A172 (cell line): ENCODE data around the gene ARF4. TPM values are rescaled to one million over a fixed set of nuclear protein-coding genes. Genes with fewer than 3 reads are reported as not detected.
"Not testable (repeated sequence)": the region's sequence is repeated elsewhere in the genome, so short reads cannot be mapped to it uniquely, and the experiment has no call there.

ENCODE experiments used
- DNase-seq: peaks from one replicate; pipeline ENCODE4 v3.0.0-alpha.2; 2015; ENCODE audit warnings: low spot score
- total RNA-seq: library from RNA; depleted of rRNA; stranded (reverse); fragments of >200 nt; shearing (Covaris generic); gene quantifications from 2 replicates; pipeline ENCODE4 v1.2.3, GENCODE V29; 2014; rRNA removed

Gene ARF4
- 197 and 254 TPM in 2 replicates for total RNA-seq

GRCh38 chr3:57597127-57597923 is at the start of gene ARF4:
ARF4 (minus strand) TSS chr3:57597344; CDS start chr3:57597140, 204 bp downstream.
- DNase-seq, result peak; percentile 98

GRCh38 chr3:57646723-57647122 is 49.6 kb upstream of the ARF4 start:
- DNase-seq, result peak; percentile 12

GRCh38 chr3:57644740-57645139 is 47.6 kb upstream of the ARF4 start:
- DNase-seq, result no peak

- DNase-seq, result no peak
These were observed 40.2 kb upstream of the ARF4 start for GRCh38 chr3:57637391-57637790.

- DNase-seq, result not testable (repeated sequence)
These were observed 37.1 kb upstream of the ARF4 start for GRCh38 chr3:57634259-57634658.

GRCh38 chr3:57627976-57628375 is 30.8 kb upstream of the ARF4 start:
- DNase-seq, result no peak

GRCh38 chr3:57624801-57625200 is 27.7 kb upstream of the ARF4 start:
- no peak for DNase-seq

- no peak for DNase-seq
These were observed 25.2 kb upstream of the ARF4 start for GRCh38 chr3:57622362-57622761.

GRCh38 chr3:57617739-57618138 is 20.6 kb upstream of the ARF4 start:
- no peak for DNase-seq

GRCh38 chr3:57616233-57616632 is 19.1 kb upstream of the ARF4 start:
- no peak for DNase-seq

GRCh38 chr3:57611870-57612269 is 14.7 kb upstream of the ARF4 start:
- DNase-seq, result not testable (repeated sequence)

- DNase-seq, result no peak
These were observed 8.5 kb upstream of the ARF4 start for GRCh38 chr3:57605683-57606082.

- no peak for DNase-seq
These were observed 7.8 kb upstream of the ARF4 start for GRCh38 chr3:57604971-57605370.

- DNase-seq, result no peak
These were observed 3.1 kb upstream of the ARF4 start for GRCh38 chr3:57600195-57600594.

- DNase-seq, result peak; percentile 18
These were observed 1.7 kb upstream of the ARF4 start for GRCh38 chr3:57598765-57599360.

- DNase-seq, result peak; percentile 82
These were observed 533 bp downstream of the ARF4 start for GRCh38 chr3:57596495-57597126.

- no peak for DNase-seq
These were observed 2.6 kb downstream of the ARF4 start for GRCh38 chr3:57594576-57594975.

- no peak for DNase-seq
These were observed 3.0 kb downstream of the ARF4 start for GRCh38 chr3:57594144-57594543.

- no peak for DNase-seq
These were observed 4.8 kb downstream of the ARF4 start for GRCh38 chr3:57592306-57592705.

- no peak for DNase-seq
These were observed 9.2 kb downstream of the ARF4 start for GRCh38 chr3:57587905-57588304.

- no peak for DNase-seq
These were observed 10.4 kb downstream of the ARF4 start for GRCh38 chr3:57586778-57587177.

GRCh38 chr3:57583544-57583943 is 13.6 kb downstream of the ARF4 start:
- DNase-seq, result no peak
